NK-92 treated with Interleukin-12 subunit alpha and Interleukin-12 subunit beta, amount 100 ng/mL, for 24 hours (cell line): ENCODE results near the gene SF3B3.

Source experiments
- DNase-seq: peaks from one replicate; lab custom pipeline; 2025; lab: John Stamatoyannopoulos, UW

The SF3B3 gene

GRCh38 chr16:70523743-70524398 lies at the start of gene SF3B3:
Gene SF3B3, plus strand, starts transcription at chr16:70523816. Its CDS starts 2,841 bp downstream, at chr16:70526657.
- peak; percentile 53 for DNase-seq

- DNase-seq, result no peak
These were observed 49.1 kb upstream of the SF3B3 start for GRCh38 chr16:70474320-70475053.

GRCh38 chr16:70475054-70475871 lies 48.4 kb upstream of the SF3B3 start:
- DNase-seq, result no peak

GRCh38 chr16:70476272-70477020 lies 47.2 kb upstream of the SF3B3 start:
- DNase-seq, result peak; percentile 13

GRCh38 chr16:70478169-70478568 lies 45.4 kb upstream of the SF3B3 start:
- DNase-seq, result no peak

GRCh38 chr16:70478912-70479341 lies 44.7 kb upstream of the SF3B3 start:
- DNase-seq, result no peak

- DNase-seq, result no peak
These were observed 43.2 kb upstream of the SF3B3 start for GRCh38 chr16:70480127-70481105.

GRCh38 chr16:70481929-70482536 lies 41.6 kb upstream of the SF3B3 start:
- no peak for DNase-seq

- no peak for DNase-seq
These were observed 41.0 kb upstream of the SF3B3 start for GRCh38 chr16:70482624-70483023.

GRCh38 chr16:70483426-70483825 lies 40.2 kb upstream of the SF3B3 start:
- DNase-seq, result no peak

GRCh38 chr16:70484867-70485266 lies 38.7 kb upstream of the SF3B3 start:
- DNase-seq, result no peak

- no peak for DNase-seq
These were observed 33.4 kb upstream of the SF3B3 start for GRCh38 chr16:70490261-70490660.

- no peak for DNase-seq
These were observed 29.8 kb upstream of the SF3B3 start for GRCh38 chr16:70493802-70494201.

- DNase-seq, result no peak
These were observed 29.3 kb upstream of the SF3B3 start for GRCh38 chr16:70494202-70494770.

- DNase-seq, result no peak
These were observed 28.8 kb upstream of the SF3B3 start for GRCh38 chr16:70494777-70495176.

- DNase-seq, result no peak
These were observed 28.0 kb upstream of the SF3B3 start for GRCh38 chr16:70495425-70496182.

GRCh38 chr16:70496513-70496912 lies 27.1 kb upstream of the SF3B3 start:
- DNase-seq, result no peak

- no peak for DNase-seq
These were observed 14.9 kb upstream of the SF3B3 start for GRCh38 chr16:70508752-70509151.

GRCh38 chr16:70510216-70510615 lies 13.4 kb upstream of the SF3B3 start:
- DNase-seq, result no peak
